ENCODE measurements around the gene LPA.

DNA sequence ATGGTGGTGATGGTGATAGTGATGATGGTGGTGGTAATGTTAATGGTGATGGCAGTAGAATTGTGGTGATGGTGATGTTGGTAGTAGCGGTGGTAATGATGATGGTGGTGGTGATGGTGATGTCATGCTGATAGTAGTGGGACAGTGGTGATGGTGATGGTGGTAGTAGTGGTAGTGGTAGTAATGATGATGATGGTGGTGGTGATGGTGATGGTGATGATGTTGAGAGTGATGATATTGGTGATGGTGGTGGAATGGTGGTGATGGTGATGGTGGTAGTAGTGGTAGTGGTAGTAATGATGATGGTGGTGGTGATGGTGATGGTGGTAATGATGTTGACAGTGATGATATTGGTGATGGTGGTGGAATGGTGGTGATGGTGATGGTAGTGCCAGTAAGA, 128.8 kb downstream of the LPA start:
- TF ChIP-seq ZC3H10 (CRISPR knock-in tag; IDR thresholded peaks at IDR 0.05) (no peak), ZNF70 (CRISPR knock-in tag; IDR thresholded peaks at IDR 0.05) (no peak), OSR1 (CRISPR knock-in tag; IDR thresholded peaks at IDR 0.05) (no peak), ARNTL (CRISPR knock-in tag; IDR thresholded peaks at IDR 0.05; ENCODE audit: borderline replicate concordance, low read depth) (no peak)
